K562 (cell line): Measurements from ENCODE around the gene ZBTB24. TPM values are rescaled to one million over a fixed set of nuclear protein-coding genes. Genes with fewer than 3 reads are reported as not detected.
A peak's percentile ranks its signal among the peaks of the same experiment; 100 is the strongest.

Source experiments
- DACH1 ChIP-seq: fragments of 450-650 bp; IDR thresholded peaks from 2 replicates; pipeline ENCODE4 v1.6.1; 2018; ENCODE audit not compliant: partially characterized antibody
- FOXJ2 ChIP-seq: fragments of 200-800 bp; sonication (Bioruptor generic); IDR thresholded peaks from 2 replicates; pipeline ENCODE4 v1.6.1; 2016; ENCODE audit warnings: missing genetic modification characterization, missing compliant biosample characterization
- HMGN3 ChIP-seq: IDR thresholded peaks from 2 replicates; pipeline ENCODE4 v1.6.1; 2011; ENCODE audit warnings: borderline replicate concordance, low read depth, mild to moderate bottlenecking, mixed read lengths, low read length; ENCODE audit not compliant: insufficient read length; ENCODE audit errors: extremely low read depth
- IRF2 ChIP-seq: sonication (generic); formaldehyde crosslinking; IDR thresholded peaks from 2 replicates; pipeline ENCODE4 v1.8.1; 2022; ENCODE audit warnings: mild to moderate bottlenecking, missing genetic modification reagents
- NR4A1 ChIP-seq, 2 experiments: fragments of 250-450 bp in 1 of 2; fragments of 450-650 bp in 1 of 2; sonication (Bioruptor Pico) in 1 of 2; IDR thresholded peaks; 2 replicates each; pipeline versions ENCODE4 v1.4.0 to v1.6.1; 2016 to 2020; ENCODE audit warnings: mild to moderate bottlenecking in 2 of 2, missing compliant biosample characterization in 1 of 2, missing genetic modification characterization in 1 of 2, moderate library complexity in 1 of 2
- RFX7 ChIP-seq: fragments of 250-450 bp; sonication (Bioruptor Pico); IDR thresholded peaks from 2 replicates; pipeline ENCODE4 v1.5.1; 2021; ENCODE audit warnings: mild to moderate bottlenecking
- STAT5A ChIP-seq: IDR thresholded peaks from 2 replicates; pipeline ENCODE4 v1.6.1; 2012; ENCODE audit warnings: low read length, inconsistent platforms, borderline replicate concordance
- TGIF2 ChIP-seq: sonication (generic); formaldehyde crosslinking; IDR thresholded peaks from 2 replicates; pipeline ENCODE4 v1.8.1; 2022; ENCODE audit warnings: mild to moderate bottlenecking, missing genetic modification reagents, moderate library complexity
- U2AF2 ChIP-seq: fragments of 200-400 bp; formaldehyde crosslinking; optimal IDR thresholded peaks from 2 replicates; pipeline ENCODE3; 2017; ENCODE audit warnings: low read depth, mild to moderate bottlenecking, low read length
- ZNF197 ChIP-seq: fragments of 200-800 bp; sonication (Bioruptor generic); IDR thresholded peaks from 2 replicates; pipeline ENCODE4 v1.6.1; 2016; ENCODE audit warnings: low read depth, missing genetic modification characterization, missing compliant biosample characterization
- ZNF347 ChIP-seq: fragments of 450-650 bp; formaldehyde crosslinking; IDR thresholded peaks from 2 replicates; pipeline ENCODE4 v1.4.0; 2020; ENCODE audit warnings: low read depth, mild to moderate bottlenecking, moderate library complexity
- ZNF57 ChIP-seq: fragments of 450-650 bp; formaldehyde crosslinking; IDR thresholded peaks from 2 replicates; pipeline ENCODE4 v1.4.0; 2020; ENCODE audit warnings: mild to moderate bottlenecking, moderate library complexity
- ZSCAN29 ChIP-seq: fragments of 450-650 bp; IDR thresholded peaks from 2 replicates; pipeline ENCODE4 v1.6.1; 2017
- polyA plus RNA-seq, 8 experiments: library from polyadenylated mRNA; depleted of rRNA in 4 of 8; stranded (reverse) in 5 of 8; unstranded in 3 of 8; fragments of >200 nt; fragmentation: Nextera tagmentation in 2 of 8; fragmentation: Illumina TruSeq in 1 of 8; extraction: Ambion mirVana in 2 of 8; extraction: Trizol in 1 of 8; gene quantifications; 2 replicates each; pipeline versions ENCODE4 v1.2.1 to v1.2.3, GENCODE V29; 2011 to 2014; ENCODE audit warnings: inconsistent platforms in 1 of 8, missing spikeins in 1 of 8
- total RNA-seq, 7 experiments: library from RNA; depleted of rRNA in 6 of 7; stranded (reverse); fragments of >200 nt in 6 of 7; fragmentation: Illumina TruSeq in 2 of 7; extraction: Trizol in 2 of 7; gene quantifications; 2 replicates each; pipeline versions ENCODE4 v1.2.1 to v1.2.3, GENCODE V29; 2011 to 2021; ENCODE audit warnings: low replicate concordance in 1 of 7
- TF ChIP-seq, protein P1 (sequence below), 2 experiments: fragments of 450-650 bp; formaldehyde crosslinking in 1 of 2; IDR thresholded peaks; 2 replicates each; pipeline versions ENCODE4 v1.4.0 to v1.6.1; 2014 to 2020; ENCODE audit warnings: mild to moderate bottlenecking in 2 of 2, borderline replicate concordance in 1 of 2, low read depth in 1 of 2
- TF ChIP-seq, protein P2 (sequence below): fragments of 450-650 bp; IDR thresholded peaks from 2 replicates; pipeline ENCODE4 v1.6.1; 2017; ENCODE audit warnings: antibody characterized with exemption
- TF ChIP-seq, protein P3 (sequence below): fragments of 250-450 bp; sonication (Bioruptor Pico); IDR thresholded peaks from 2 replicates; pipeline ENCODE4 v1.4.0; 2020

ZBTB24 gene
- total and polyA plus RNA-seq, 9 of the 15 experiments (the other 6 are each of a cell fraction or from before 2014, with no cell fraction given), result 2.0 to 16.7 (median 8.3) TPM

DNA sequence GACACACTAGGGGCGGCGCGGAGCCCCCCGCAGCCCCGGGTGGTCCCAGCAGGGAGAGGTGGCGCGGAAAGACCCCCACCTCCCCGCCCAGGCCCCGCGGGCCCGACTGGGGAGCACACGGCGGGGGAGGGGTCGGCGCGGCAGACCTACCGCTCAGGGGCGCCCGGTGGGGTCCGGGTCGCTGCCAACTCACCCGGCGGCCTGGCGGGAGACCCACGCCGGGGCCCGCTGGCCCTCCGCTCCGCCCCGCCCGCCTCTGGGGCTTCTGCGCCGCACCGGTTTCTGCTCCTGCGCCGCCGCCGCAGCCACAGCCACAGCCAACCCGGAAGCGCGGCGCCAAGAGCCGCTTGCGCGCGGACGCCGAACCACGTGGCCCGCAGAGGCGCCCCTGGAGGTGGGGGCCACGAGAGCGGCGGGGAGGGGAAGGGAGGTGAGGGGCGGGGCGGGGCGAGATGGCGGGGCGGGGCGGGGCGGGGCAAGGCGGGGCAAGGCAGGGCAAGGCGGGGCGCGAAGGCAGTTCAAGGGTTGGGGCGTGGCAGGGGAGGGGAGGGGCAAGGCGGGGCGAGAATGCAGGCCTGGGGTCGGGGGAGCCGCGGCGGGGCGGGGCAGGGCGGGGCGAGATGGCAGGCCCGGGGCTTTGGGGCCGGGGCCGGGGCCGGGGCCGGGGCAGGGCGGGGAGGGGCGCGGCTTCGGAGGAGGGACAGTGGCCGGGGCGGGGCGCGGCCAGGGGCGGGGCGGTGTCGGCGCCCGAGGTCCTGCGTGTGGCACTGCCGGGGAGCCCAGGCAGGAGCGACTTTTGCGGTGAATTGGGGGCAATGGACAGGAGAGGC, at the start of gene ZBTB24 (continued):
- no peak for TF ChIP-seq ZSCAN29
- no peak for TF ChIP-seq TGIF2 (CRISPR knock-in tag)
- no peak for TF ChIP-seq NR4A1 (CRISPR knock-in tag; IDR thresholded peaks at IDR 0.05)
- TF ChIP-seq NR4A1 (tag; IDR thresholded peaks at IDR 0.05), result no peak
- TF ChIP-seq FOXJ2 (tag), result no peak
- TF ChIP-seq DACH1, result no peak
- TF ChIP-seq, protein P1, sequence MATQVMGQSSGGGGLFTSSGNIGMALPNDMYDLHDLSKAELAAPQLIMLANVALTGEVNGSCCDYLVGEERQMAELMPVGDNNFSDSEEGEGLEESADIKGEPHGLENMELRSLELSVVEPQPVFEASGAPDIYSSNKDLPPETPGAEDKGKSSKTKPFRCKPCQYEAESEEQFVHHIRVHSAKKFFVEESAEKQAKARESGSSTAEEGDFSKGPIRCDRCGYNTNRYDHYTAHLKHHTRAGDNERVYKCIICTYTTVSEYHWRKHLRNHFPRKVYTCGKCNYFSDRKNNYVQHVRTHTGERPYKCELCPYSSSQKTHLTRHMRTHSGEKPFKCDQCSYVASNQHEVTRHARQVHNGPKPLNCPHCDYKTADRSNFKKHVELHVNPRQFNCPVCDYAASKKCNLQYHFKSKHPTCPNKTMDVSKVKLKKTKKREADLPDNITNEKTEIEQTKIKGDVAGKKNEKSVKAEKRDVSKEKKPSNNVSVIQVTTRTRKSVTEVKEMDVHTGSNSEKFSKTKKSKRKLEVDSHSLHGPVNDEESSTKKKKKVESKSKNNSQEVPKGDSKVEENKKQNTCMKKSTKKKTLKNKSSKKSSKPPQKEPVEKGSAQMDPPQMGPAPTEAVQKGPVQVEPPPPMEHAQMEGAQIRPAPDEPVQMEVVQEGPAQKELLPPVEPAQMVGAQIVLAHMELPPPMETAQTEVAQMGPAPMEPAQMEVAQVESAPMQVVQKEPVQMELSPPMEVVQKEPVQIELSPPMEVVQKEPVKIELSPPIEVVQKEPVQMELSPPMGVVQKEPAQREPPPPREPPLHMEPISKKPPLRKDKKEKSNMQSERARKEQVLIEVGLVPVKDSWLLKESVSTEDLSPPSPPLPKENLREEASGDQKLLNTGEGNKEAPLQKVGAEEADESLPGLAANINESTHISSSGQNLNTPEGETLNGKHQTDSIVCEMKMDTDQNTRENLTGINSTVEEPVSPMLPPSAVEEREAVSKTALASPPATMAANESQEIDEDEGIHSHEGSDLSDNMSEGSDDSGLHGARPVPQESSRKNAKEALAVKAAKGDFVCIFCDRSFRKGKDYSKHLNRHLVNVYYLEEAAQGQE (IDR thresholded peaks at IDR 0.05; ENCODE audit: borderline replicate concordance), result no peak
- TF ChIP-seq, protein P1 (CRISPR knock-in tag; IDR thresholded peaks at IDR 0.05; ENCODE audit: low read depth), result no peak
- TF ChIP-seq, protein P2, sequence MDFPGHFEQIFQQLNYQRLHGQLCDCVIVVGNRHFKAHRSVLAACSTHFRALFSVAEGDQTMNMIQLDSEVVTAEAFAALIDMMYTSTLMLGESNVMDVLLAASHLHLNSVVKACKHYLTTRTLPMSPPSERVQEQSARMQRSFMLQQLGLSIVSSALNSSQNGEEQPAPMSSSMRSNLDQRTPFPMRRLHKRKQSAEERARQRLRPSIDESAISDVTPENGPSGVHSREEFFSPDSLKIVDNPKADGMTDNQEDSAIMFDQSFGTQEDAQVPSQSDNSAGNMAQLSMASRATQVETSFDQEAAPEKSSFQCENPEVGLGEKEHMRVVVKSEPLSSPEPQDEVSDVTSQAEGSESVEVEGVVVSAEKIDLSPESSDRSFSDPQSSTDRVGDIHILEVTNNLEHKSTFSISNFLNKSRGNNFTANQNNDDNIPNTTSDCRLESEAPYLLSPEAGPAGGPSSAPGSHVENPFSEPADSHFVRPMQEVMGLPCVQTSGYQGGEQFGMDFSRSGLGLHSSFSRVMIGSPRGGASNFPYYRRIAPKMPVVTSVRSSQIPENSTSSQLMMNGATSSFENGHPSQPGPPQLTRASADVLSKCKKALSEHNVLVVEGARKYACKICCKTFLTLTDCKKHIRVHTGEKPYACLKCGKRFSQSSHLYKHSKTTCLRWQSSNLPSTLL, result no peak
- TF ChIP-seq STAT5A, result no peak
- TF ChIP-seq, protein P3, sequence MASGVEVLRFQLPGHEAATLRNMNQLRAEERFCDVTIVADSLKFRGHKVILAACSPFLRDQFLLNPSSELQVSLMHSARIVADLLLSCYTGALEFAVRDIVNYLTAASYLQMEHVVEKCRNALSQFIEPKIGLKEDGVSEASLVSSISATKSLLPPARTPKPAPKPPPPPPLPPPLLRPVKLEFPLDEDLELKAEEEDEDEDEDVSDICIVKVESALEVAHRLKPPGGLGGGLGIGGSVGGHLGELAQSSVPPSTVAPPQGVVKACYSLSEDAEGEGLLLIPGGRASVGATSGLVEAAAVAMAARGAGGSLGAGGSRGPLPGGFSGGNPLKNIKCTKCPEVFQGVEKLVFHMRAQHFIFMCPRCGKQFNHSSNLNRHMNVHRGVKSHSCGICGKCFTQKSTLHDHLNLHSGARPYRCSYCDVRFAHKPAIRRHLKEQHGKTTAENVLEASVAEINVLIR (CRISPR knock-in tag), result no peak
- TF ChIP-seq ZNF57, result no peak
- no peak for TF ChIP-seq ZNF347 (CRISPR knock-in tag)
- no peak for TF ChIP-seq IRF2 (CRISPR knock-in tag)
- peak; percentile 47 for TF ChIP-seq HMGN3
- TF ChIP-seq ZNF197, result no peak
- TF ChIP-seq U2AF2, result no peak
- no peak for TF ChIP-seq RFX7
